Measurements from ENCODE around the gene NUCKS1.

The NUCKS1 gene

GRCh38 chr1:205670611-205671430 is 79.2 kb downstream of the NUCKS1 start:
- no peak for DNase-seq (ENCODE audit: low read depth in 2 of 2, low spot score in 1 of 2)

DNA sequence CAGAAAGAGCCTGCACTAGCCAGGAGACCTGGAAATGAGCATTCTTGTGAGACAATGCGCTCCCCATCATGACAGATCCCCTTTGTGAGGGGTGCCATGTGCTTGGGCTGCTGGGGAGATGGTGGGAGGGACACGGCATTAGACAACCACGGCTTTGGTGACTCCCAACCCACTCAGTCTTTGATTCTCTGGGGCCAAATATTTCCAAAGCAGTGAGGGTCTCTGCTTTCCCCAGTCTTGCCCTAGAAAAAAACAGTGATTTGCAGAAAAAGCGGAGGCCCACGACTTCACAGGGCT is 79.9 kb downstream of the NUCKS1 start:
- no peak for DNase-seq (ENCODE audit: low read depth in 2 of 2, low spot score in 1 of 2)

DNA sequence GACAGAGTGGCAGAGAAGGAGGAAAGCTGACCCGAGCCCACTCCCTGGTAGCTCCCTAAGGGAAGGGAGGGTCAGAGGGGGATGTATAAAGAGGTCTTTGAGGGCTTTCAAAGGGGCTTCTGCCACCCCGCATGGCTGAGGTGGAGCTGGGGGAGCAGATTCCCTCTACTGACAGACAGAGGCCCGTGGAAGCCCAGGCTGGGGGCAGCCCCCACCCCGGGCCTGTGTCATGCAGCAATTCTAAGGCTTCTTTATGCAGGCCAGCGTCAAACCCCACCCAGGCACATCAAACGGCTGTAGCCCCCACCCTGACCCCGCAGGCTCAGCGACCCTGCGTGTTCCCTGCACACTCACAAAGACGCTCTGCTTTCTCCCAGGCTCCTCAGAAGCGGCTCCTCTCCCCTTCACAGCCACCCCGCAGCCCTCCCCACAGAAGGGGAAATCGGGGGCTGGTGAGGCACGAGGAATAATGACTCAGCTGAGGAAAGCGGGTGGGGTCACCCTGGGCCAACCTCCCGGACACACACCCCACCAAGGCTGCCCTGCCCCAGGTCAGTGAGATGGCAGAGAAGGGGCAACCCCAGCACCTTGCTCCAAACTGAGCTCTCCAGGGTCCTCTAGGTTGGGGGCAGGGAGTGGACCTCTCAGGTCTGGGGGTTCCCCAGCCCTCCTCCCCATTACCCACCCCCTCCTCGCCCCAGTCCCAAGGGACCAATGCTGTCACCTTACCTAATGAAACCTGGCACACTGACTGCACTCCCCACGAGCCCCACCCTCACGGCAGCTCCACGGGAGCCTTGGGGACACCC is 80.4 kb downstream of the NUCKS1 start:
- no peak for DNase-seq (ENCODE audit: low read depth in 2 of 2, low spot score in 1 of 2)

GRCh38 chr1:205668951-205669340 is 81.0 kb downstream of the NUCKS1 start:
- DNase-seq (ENCODE audit: low read depth in 2 of 2, low spot score in 1 of 2), result no peak

- no peak for DNase-seq (ENCODE audit: low read depth in 2 of 2, low spot score in 1 of 2)
Measured at GRCh38 chr1:205667909-205668643, 81.9 kb downstream of the NUCKS1 start.

DNA sequence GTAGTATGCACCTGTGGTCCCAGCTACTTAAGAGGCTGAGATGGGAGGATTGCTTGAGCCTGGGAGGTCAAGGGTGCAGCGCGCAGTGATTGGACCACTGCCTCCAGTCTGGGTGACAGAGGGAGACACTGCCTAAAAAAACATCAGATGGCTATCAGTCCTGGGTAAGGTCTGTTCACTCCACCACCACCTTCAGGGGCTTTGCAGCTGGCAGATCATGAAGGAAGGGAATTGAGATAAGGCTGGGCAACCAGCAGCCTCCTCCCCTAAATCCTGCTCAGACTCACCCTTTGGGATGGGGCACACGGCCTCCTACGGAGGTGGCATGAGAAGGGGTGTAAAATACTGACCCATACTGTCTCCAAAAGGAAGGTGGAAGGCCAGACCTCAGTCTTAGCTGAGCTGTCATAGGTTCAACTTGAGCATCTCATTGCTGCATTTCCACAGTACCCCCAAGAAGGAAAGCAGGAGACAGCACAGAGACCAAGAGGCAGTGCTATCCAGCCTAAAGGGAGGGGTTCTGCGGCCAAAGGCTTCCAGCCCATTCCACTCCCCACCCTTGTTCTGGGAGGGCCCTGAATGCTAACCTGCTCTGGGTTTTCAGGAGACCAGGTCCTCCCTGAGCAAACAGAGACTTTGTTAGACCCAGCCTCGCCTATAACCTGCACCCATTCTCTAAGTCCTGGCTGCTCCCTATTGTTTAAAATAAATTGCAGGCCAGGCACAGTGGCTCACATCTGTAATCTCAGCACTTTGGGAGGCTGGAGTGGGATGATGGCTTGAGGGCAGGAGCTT is 83.4 kb downstream of the NUCKS1 start:
- DNase-seq (ENCODE audit: low read depth in 2 of 2, low spot score in 1 of 2), result no peak

DNA sequence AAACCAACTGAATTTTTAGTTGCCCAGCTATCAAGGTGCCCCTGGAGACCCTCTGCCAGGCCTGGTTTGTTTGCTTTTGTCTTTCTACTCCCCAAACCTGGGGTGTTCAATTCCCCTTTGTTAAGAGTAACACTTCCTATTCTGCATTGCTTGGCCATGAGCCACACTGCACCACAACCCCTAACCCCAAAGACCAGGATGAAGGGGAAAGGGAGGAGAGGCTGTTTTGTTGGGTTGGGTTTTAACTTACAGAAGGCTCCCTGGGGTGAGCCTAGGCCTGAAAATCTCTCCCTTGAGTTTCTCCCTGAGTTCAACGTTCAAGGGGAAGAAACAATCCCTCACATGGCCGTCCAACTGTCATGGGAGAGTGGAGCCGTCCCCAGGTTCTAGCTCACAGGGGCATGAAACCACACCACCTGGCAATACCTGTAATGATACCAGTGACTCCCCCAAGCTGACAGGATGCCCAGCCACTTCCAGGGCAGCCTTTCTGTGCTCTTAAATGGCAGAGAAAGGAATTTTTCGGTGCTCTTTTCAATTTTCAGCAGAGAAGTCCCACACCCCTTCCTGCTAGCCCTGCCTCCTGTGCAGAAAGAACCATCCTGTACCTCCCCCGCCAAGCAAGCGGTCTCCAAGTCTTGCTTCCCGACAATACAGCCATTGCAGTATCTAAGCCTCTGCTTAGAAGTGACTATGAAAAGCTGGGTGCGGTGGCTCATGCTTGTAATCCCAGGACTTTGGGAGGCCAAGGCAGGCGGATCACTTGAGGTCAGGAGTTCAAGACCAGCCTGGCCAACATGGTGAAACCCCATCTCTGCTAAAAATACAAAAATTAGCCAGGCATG is 84.6 kb downstream of the NUCKS1 start:
- DNase-seq (ENCODE audit: low read depth in 2 of 2, low spot score in 1 of 2), result no peak

DNA sequence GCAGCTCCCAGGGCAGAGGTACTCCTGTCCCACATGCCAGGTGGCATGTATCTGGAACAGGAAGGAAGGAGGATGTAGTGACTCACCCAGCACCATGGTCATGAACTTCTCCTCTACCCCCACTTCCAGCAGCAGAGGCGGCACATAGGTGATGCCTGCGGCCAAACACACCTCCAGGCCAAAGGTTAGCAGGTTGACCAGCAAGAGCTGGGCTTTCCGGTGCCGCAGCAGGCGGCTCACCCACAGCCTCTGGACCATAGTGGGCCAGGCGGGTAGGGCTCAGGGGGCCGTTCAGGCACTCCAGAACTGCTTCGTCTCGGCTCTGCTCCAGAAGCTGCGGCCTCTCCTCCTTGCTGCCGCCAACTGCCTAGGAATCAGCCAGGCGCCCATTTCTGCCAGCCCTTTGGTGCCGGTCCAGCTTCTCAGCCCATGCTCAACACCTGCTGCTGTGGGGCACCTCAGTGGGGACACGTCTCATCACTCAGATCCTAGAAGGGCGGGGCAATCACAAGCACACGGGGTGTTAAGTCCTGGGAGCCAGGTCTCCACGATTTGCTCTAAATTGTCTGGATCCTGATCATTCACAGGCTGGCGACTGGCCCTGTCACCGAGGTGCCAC is 85.5 kb downstream of the NUCKS1 start:
- DNase-seq (ENCODE audit: low read depth in 2 of 2, low spot score in 1 of 2), result no peak

DNA sequence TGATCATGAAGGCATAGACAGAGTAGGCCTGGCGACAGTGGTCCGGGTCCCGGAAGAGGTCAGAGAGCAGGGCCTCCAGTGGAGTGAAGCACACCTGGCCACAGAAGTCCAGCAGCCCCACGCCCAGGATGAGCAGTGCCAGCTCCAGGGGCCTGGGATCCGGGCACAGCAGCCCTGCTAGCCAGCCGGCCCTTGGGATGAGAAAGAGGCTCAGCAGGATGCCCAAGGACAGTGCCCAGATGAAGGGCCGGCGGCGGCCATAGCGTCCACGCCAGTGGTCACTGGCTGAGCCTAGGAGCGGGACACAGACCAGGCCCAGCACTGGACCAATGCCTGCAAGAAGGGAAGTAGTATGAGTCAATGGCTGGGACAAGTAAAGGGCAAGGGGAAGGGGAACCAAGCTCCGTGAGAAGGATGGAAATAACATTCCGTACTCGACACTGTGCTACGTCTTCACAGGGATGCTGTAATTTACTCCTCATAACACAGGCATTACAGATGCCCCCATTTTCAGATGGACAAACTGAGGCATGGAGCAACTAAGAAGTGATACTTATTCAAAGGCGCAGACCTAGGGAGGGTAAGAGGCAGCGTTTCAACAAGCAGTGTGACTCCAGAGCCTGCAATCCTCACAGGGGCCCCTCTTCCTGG is 86.6 kb downstream of the NUCKS1 start:
- no peak for DNase-seq (ENCODE audit: low read depth in 2 of 2, low spot score in 1 of 2)

Measured in stimulated activated CD8-positive, alpha-beta memory T cell treated with anti-CD3 and anti-CD28 coated beads, Interleukin-4, amount 100 ng/mL, for 1 hour (primary cell).